ENCODE results near the gene RBM22.
A peak's percentile ranks its signal among the peaks of the same experiment; 100 is the strongest.

Gene RBM22

DNA sequence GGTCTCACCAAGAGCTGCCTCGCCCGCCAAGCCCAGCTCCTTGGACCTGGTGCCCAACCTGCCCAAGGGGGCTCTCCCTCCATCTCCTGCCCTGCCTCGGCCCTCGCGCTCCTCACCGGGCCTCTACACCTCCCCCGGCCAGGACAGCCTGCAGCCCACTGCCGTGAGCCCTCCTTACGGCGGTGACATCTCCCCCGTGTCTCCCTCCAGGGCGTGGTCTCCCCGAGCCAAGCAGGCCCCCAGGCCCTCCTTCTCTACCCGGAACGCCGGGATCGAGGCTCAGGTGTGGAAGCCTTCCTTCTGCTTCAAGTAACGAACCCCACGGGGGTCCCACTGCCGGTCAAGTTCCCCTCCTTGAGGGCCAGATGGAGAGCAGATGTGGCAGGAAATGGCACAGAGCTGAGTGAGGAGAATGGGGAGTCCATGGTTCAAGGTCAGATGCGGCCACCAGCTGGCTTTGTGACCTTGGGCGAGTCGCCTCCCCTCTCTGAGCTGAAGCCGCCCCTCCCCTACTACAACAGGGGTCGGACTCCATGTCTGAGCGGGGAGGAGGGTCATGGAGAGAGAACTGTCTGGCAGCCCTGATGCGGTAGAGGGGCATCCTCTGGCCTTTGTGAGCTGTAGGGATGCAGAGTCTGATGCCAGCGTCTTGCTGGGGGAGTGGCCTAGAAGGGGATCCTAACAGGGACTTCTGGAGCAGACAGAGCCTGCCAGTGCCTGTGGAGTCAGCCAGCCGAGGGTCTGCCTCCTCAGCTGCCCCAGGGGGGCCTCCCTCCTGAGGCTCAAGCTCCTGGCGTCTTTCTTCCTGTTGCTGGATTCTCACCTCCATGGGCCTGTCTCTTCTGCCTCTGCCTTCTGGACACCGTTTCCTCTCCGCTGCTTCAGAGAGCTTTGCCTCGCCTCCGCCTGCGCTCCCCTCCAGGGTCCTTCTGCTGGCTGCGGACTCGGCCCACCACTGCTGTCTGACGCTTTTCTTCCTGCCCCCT lies 50.5 kb downstream of the RBM22 start:
- no peak for DNase-seq

DNA sequence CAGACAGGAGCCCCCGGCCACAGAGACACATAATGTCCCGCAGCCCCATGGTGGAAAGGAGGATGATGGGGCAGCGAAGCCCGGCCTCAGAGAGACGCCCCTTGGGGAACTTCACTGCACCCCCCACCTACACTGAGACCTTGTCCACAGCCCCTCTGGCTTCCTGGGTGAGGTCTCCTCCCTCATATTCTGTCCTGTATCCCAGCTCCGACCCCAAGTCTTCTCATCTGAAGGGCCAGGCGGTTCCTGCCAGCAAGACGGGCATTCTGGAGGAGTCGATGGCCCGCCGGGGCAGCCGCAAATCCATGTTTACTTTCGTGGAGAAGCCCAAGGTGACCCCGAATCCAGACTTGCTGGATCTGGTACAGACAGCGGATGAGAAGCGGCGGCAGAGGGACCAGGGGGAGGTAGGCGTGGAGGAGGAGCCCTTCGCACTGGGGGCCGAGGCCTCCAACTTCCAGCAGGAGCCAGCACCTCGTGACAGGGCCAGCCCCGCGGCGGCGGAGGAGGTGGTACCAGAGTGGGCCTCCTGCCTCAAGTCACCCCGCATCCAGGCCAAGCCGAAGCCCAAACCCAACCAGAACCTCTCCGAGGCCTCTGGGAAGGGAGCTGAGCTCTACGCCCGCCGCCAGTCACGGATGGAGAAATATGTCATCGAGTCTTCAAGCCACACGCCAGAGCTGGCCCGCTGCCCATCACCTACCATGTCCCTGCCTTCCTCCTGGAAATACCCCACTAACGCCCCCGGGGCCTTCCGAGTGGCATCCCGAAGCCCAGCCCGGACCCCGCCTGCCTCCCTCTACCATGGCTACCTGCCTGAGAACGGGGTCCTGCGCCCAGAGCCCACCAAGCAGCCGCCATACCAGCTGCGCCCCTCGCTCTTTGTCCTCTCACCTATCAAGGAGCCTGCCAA lies 51.5 kb downstream of the RBM22 start:
- DNase-seq = no peak

- DNase-seq = no peak
Observed at GRCh38 chr5:150648294-150649107, 52.4 kb downstream of the RBM22 start.

DNA sequence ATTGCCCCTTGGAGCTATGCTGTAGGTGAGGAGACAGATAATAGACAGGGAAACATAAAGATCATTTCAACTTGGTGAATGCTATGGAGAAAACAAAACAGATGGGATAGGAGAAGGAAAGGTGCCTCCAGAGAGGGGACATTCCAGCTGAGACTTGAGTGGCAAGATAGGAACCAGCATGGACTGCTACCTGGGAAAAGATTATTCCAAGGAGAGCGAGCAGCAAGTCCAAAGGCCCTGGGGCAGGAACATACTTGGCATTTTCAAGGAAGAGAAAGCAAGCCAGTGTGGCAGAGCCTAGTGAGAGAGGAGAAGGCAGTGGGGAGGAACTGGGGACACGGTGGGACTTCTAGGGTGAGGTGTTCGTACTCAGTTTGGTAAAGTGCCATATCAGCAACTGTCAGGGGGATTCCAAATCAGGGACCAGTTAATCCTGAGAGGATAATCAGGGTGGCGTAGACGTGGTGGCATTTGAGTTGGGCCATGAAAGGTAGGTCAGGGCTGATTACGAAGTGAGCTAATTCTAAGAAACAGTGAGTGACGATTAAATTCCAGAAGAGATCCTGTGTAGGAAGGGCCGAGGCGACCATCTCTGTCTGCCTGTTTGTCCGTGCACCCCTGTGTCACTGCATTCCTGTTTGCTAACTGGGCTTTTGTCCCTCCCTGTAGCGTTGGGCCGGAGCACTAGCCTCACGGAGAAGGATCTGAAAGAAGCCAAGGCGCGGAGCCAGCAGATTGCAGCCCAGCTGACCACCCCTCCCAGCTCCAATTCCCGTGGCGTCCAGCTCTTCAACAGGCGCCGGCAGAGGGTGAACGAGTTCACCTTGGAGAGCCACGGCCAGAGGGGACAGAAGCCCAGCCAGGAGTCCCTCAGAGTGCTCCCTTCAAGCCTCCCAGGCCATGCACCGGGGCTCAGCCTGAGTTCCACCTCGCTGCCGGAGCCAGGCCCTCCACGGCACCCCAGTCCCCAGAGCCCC lies 53.3 kb downstream of the RBM22 start:
- DNase-seq = no peak

GRCh38 chr5:150645070-150645700 lies 55.7 kb downstream of the RBM22 start:
- peak; percentile 13 for DNase-seq

- no peak for DNase-seq
Observed at GRCh38 chr5:150644514-150644913, 56.3 kb downstream of the RBM22 start.

GRCh38 chr5:150644058-150644457 lies 56.8 kb downstream of the RBM22 start:
- DNase-seq = no peak

DNA sequence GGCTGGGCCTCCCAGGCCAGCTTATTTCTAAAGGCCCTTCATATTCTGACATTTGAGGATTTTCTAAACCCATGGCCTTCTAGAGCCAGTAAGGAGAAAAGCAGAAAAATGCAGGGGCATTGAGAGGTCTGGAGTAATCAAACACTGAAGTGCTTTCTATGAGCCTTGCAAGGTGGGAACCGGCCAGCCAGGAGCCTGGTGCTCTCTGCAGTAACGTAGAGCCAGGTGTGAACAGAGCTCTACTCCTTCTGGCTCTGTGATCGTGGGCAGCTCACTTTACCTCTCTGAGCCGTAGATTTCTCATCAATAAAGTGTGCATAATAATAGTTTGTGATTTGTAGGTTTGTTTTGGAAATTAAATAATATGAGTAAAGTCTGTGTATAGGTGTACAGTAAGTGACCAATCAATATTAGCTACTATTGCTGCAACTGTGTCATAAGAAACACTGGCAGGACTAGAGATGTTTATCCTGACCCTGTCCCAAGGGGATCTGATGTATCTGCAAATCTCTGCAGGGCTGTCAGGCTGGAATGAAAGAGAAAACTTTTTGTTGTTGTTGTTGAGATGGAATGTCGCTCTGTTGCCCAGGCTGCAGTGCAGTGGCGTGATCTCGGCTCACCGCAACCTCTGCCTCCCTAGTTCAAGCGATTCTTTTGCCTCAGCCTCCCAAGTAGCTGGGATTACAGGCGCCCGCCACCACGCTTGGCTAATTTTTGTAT lies 57.7 kb downstream of the RBM22 start:
- DNase-seq = no peak

GRCh38 chr5:150642567-150642927 lies 58.3 kb downstream of the RBM22 start:
- no peak for DNase-seq

- DNase-seq = no peak
Observed at GRCh38 chr5:150641824-150642566, 58.9 kb downstream of the RBM22 start.

GRCh38 chr5:150641006-150641570 lies 59.8 kb downstream of the RBM22 start:
- no peak for DNase-seq
